Measurements from ENCODE around the gene ANKRD33B. TPM values are rescaled to one million over a fixed set of nuclear protein-coding genes. Genes with fewer than 3 reads are reported as not detected.
A peak's percentile ranks its signal among the peaks of the same experiment; 100 is the strongest.
"Not testable (repeated sequence)": the region's sequence is repeated elsewhere in the genome, so short reads cannot be mapped to it uniquely, and the experiment has no call there.

The ANKRD33B gene
- total RNA-seq (2014; rRNA removed) (13.2 and 14.9 TPM in 2 replicates), Bru-seq, nascent RNA (percentile 55 among the genes with signal in this experiment), BruChase-seq, experiment 1, labeled RNA remaining after a 6-hour chase (percentile 57 among the genes with signal in this experiment), BruChase-seq, experiment 2, labeled RNA remaining after a 2-hour chase (percentile 50 among the genes with signal in this experiment)
- long read RNA-seq, partial matches to known transcripts: 0 of 2 reads
- long read RNA-seq, other reads (novel, unspliced or antisense): 2 of 2 reads

- Histone ChIP-seq H2AFZ (ENCODE audit: low read length) (peak within 1 kb of the TSS; percentile 82), H3K9me2 (replicated peaks; ENCODE audit: low read length) (no peaks in the 10 kb centered on the region), H3K9ac (ENCODE audit: low read length) (peak within 1 kb of the TSS; percentile 89), H3K4me3 (ENCODE audit: low read length) (peak within 1 kb of the TSS; percentile 82), H3K4me1 (ENCODE audit: insufficient read depth, low read length) (peaks cover 29% of the 10 kb centered on the region), H3F3A (ENCODE audit: low read length, unreplicated experiment) (no peaks in the 10 kb centered on the region), H3K27me3 (ENCODE audit: low read length) (no peaks in the 10 kb centered on the region), H4K20me1 (ENCODE audit: low read length) (peaks cover 29% of the 10 kb centered on the region), H3K79me2 (ENCODE audit: low read length) (peaks cover 59% of the 10 kb centered on the region), H3K27ac (ENCODE audit: low read length) (peak within 1 kb of the TSS; percentile 72), H3K4me2 (ENCODE audit: low read length) (peak within 1 kb of the TSS; percentile 98), H3K36me3 (ENCODE audit: low read depth, low read length) (no peaks in the 10 kb centered on the region), H3K9me3 (ENCODE audit: low read length) (no peaks in the 10 kb centered on the region)
- no TSS peak for BruUV-seq (replicated peaks)
- intact Hi-C loops (cut with micrococcal nuclease): no loop called here
- CTCF ChIA-PET: interaction anchor here (0.6 to 1.2 kb wide), 2 partner anchors 63 to 280 kb away, joined by 12 read pairs; no protein-coding TSS in a partner anchor
- ATAC-seq (peak; percentile 69), DNase-seq (peak; percentile 88)
- TF ChIP-seq CTCF (conservative IDR thresholded peaks at IDR 0.05; ENCODE audit: low read depth, low read length) (no peak), EZH2phosphoT487 (IDR thresholded peaks at IDR 0.05; ENCODE audit: borderline replicate concordance, low read length) (no peak), EZH2 (IDR thresholded peaks at IDR 0.05; ENCODE audit: low read length, unreplicated experiment) (no peak)
- POLR2A ChIA-PET (ENCODE audit: unreplicated experiment): interaction anchor here (0.6 kb wide), 1 partner anchor 191 kb away, joined by 5 read pairs; no protein-coding TSS in a partner anchor
Observed at GRCh38 chr5:10563945-10564837, at the start of gene ANKRD33B. TSS of gene ANKRD33B (plus strand) at chr5:10564070. CDS start at chr5:10564468, 398 bp downstream.

GRCh38 chr5:10514572-10514971 is 49.3 kb upstream of the ANKRD33B start:
- H3K9me2 ChIP-seq (replicated peaks; ENCODE audit: low read length); H3K9ac ChIP-seq (ENCODE audit: low read length); BruUV-seq (replicated peaks); H3K4me3 ChIP-seq (ENCODE audit: low read length); ATAC-seq; intact Hi-C loops (cut with micrococcal nuclease); POLR2A ChIA-PET (ENCODE audit: unreplicated experiment); H2AFZ ChIP-seq (ENCODE audit: low read length); H3F3A ChIP-seq (ENCODE audit: low read length, unreplicated experiment); H4K20me1 ChIP-seq (ENCODE audit: low read length); H3K4me1 ChIP-seq (ENCODE audit: insufficient read depth, low read length); H3K27me3 ChIP-seq (ENCODE audit: low read length); H3K4me2 ChIP-seq (ENCODE audit: low read length); H3K27ac ChIP-seq (ENCODE audit: low read length); H3K79me2 ChIP-seq (ENCODE audit: low read length); CTCF ChIA-PET; H3K9me3 ChIP-seq (ENCODE audit: low read length); H3K36me3 ChIP-seq (ENCODE audit: low read depth, low read length); DNase-seq: not testable (repeated sequence)

- DNase-seq: no peak
- ATAC-seq: no peak
- no peak overlapping the region for H3K4me3 ChIP-seq (ENCODE audit: low read length)
- H3K4me2 ChIP-seq (ENCODE audit: low read length): no peak overlapping the region
- no peaks in the 10 kb centered on the region for H3K27me3 ChIP-seq (ENCODE audit: low read length)
- no peaks in the 10 kb centered on the region for H3K36me3 ChIP-seq (ENCODE audit: low read depth, low read length)
- H2AFZ ChIP-seq (ENCODE audit: low read length): no peak overlapping the region
- no peaks in the 10 kb centered on the region for H3K9me3 ChIP-seq (ENCODE audit: low read length)
- ChIA-PET CTCF (no interaction called here), POLR2A (ENCODE audit: unreplicated experiment) (no interaction called here)
- no peaks in the 10 kb centered on the region for H3F3A ChIP-seq (ENCODE audit: low read length, unreplicated experiment)
- no peak overlapping the region for H3K9ac ChIP-seq (ENCODE audit: low read length)
- intact Hi-C loops (cut with micrococcal nuclease): no loop called here
- H3K4me1 ChIP-seq (ENCODE audit: insufficient read depth, low read length): no peaks in the 10 kb centered on the region
- TF ChIP-seq EZH2phosphoT487 (IDR thresholded peaks at IDR 0.05; ENCODE audit: borderline replicate concordance, low read length) (no peak), EZH2 (IDR thresholded peaks at IDR 0.05; ENCODE audit: low read length, unreplicated experiment) (no peak), CTCF (conservative IDR thresholded peaks at IDR 0.05; ENCODE audit: low read depth, low read length) (no peak)
- H3K79me2 ChIP-seq (ENCODE audit: low read length): no peaks in the 10 kb centered on the region
- no peaks in the 10 kb centered on the region for H4K20me1 ChIP-seq (ENCODE audit: low read length)
- H3K27ac ChIP-seq (ENCODE audit: low read length): no peak overlapping the region
- BruUV-seq (replicated peaks): no TSS peak
- no peaks in the 10 kb centered on the region for H3K9me2 ChIP-seq (replicated peaks; ENCODE audit: low read length)
Observed at GRCh38 chr5:10515492-10515891, 48.4 kb upstream of the ANKRD33B start.

Data from PC-3 (cell line).